Esophagus muscularis mucosa (tissue), 4 donors: ENCODE results near the gene TYSND1.

Source experiments
- EP300 ChIP-seq: sonication (generic); formaldehyde crosslinking; IDR thresholded peaks from one replicate; pipeline ENCODE4 v1.6.1; 2017; ENCODE audit warnings: antibody characterized with exemption
- POLR2A ChIP-seq: fragments of 450-650 bp; IDR thresholded peaks from one replicate; pipeline ENCODE4 v1.6.1; 2017; ENCODE audit warnings: antibody characterized with exemption, moderate library complexity, mild to moderate bottlenecking, low read depth
- TF ChIP-seq, protein P1 (sequence below), 3 experiments: fragments of 200-600 bp in 2 of 3; fragments of 450-650 bp in 1 of 3; sonication (generic) in 2 of 3; IDR thresholded peaks; one replicate each; pipeline ENCODE4 v1.5.1; 2017 to 2019; ENCODE audit warnings: antibody characterized with exemption in 3 of 3, mild to moderate bottlenecking in 2 of 3, moderate library complexity in 1 of 3

DNA sequence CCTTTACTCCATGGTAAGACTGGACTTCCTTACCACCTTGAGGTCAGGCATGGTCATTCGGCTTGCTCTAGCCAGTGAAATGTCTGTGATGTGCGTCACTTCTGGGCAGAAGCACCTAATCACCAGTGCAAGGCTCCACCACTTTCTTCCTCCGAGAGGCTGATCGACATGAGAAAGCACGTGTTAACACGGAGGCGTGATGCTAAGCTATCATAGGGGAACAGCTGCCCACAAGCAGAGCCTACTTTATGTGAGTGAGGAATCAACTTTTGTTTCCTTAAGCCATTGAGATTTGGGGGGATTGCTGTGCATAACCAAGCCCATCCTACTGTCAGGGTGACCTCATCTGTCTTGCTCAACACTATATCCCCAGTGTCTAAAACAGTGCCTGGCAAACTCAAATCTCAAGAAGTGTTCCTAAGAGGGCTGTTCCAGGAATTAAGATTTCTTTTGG is 46.9 kb upstream of the TYSND1 start:
- TF ChIP-seq, protein P1, sequence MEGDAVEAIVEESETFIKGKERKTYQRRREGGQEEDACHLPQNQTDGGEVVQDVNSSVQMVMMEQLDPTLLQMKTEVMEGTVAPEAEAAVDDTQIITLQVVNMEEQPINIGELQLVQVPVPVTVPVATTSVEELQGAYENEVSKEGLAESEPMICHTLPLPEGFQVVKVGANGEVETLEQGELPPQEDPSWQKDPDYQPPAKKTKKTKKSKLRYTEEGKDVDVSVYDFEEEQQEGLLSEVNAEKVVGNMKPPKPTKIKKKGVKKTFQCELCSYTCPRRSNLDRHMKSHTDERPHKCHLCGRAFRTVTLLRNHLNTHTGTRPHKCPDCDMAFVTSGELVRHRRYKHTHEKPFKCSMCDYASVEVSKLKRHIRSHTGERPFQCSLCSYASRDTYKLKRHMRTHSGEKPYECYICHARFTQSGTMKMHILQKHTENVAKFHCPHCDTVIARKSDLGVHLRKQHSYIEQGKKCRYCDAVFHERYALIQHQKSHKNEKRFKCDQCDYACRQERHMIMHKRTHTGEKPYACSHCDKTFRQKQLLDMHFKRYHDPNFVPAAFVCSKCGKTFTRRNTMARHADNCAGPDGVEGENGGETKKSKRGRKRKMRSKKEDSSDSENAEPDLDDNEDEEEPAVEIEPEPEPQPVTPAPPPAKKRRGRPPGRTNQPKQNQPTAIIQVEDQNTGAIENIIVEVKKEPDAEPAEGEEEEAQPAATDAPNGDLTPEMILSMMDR (IDR thresholded peaks at IDR 0.05), result no peak
- TF ChIP-seq POLR2A (no peak), EP300 (no peak)
